Left ventricle myocardium inferior (tissue), 1 donor: Measurements from ENCODE around the gene WDR88. TPM values are rescaled to one million over a fixed set of nuclear protein-coding genes. Genes with fewer than 3 reads are reported as not detected.

ENCODE experiments used
- DNase-seq: peaks from one replicate; pipeline ENCODE4 v3.0.0-alpha.2; 2020
- H3K27ac ChIP-seq: fragments of 200-600 bp; replicated peaks from 2 replicates; pipeline ENCODE4 v1.8.0; 2021
- H3K27me3 ChIP-seq: fragments of 200-600 bp; 2 replicates; pipeline ENCODE4 v1.8.0; 2021; ENCODE audit warnings: low read depth
- H3K36me3 ChIP-seq: fragments of 200-600 bp; 2 replicates; pipeline ENCODE4 v1.8.0; 2021
- H3K4me1 ChIP-seq: fragments of 200-600 bp; 2 replicates; pipeline ENCODE4 v1.8.0; 2021
- H3K4me3 ChIP-seq: fragments of 200-600 bp; 2 replicates; pipeline ENCODE4 v1.8.0; 2021; ENCODE audit warnings: mild to moderate bottlenecking, moderate library complexity
- H3K9me3 ChIP-seq: fragments of 200-600 bp; replicated peaks from 2 replicates; pipeline ENCODE4 v1.8.0; 2021
- intact Hi-C: fragments of 100-400 bp; cut with micrococcal nuclease; formaldehyde crosslinking; loops from one replicate; pipeline ENCODE4 v1.11.0; 2022
- total RNA-seq: library from RNA; stranded (reverse); fragmentation: NEBNext Ultra II Directional; extraction: Animal tissue kit (Norgen Biotek cat#: 25700); gene quantifications from one replicate; pipeline ENCODE4 v1.2.1, GENCODE V29; 2021
- TF ChIP-seq, protein P1 (sequence below): fragments of 200-600 bp; IDR thresholded peaks from 2 replicates; pipeline ENCODE4 v1.8.0; 2021; ENCODE audit warnings: antibody characterized with exemption, mild to moderate bottlenecking, borderline replicate concordance
- donor health status: DM: no; HTN: yes; CAD: no; lungs with severe emphysema.

Gene WDR88
- total RNA-seq, 1 donor from 2014 or later: not detected

DNA sequence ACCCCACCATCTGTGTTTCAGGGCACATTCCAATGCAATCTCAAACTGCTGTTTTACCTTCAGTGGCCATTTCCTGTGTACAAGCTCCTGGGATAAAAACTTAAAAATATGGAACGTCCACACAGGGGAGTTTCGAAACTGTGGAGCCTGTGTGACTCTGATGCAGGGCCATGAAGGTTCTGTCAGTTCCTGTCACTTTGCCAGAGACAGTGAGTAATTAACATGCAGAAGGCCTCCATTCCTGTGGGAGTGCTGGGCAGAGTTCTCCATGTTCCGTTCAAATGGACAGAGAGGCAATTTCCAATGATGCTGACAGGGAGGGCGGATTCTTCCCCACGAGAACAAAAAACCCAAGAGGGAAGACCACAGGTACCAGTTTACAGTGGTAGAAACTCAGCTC, 24.4 kb downstream of the WDR88 start:
- DNase-seq: no peak
- Histone ChIP-seq H3K4me3 (no peak overlapping the region), H3K4me1 (no peaks in the 10 kb centered on the region), H3K9me3 (no peaks in the 10 kb centered on the region), H3K27me3 (no peaks in the 10 kb centered on the region), H3K36me3 (no peaks in the 10 kb centered on the region), H3K27ac (no peak overlapping the region)
- TF ChIP-seq, protein P1, sequence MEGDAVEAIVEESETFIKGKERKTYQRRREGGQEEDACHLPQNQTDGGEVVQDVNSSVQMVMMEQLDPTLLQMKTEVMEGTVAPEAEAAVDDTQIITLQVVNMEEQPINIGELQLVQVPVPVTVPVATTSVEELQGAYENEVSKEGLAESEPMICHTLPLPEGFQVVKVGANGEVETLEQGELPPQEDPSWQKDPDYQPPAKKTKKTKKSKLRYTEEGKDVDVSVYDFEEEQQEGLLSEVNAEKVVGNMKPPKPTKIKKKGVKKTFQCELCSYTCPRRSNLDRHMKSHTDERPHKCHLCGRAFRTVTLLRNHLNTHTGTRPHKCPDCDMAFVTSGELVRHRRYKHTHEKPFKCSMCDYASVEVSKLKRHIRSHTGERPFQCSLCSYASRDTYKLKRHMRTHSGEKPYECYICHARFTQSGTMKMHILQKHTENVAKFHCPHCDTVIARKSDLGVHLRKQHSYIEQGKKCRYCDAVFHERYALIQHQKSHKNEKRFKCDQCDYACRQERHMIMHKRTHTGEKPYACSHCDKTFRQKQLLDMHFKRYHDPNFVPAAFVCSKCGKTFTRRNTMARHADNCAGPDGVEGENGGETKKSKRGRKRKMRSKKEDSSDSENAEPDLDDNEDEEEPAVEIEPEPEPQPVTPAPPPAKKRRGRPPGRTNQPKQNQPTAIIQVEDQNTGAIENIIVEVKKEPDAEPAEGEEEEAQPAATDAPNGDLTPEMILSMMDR: no peak
- intact Hi-C loops: no loop called here

DNA sequence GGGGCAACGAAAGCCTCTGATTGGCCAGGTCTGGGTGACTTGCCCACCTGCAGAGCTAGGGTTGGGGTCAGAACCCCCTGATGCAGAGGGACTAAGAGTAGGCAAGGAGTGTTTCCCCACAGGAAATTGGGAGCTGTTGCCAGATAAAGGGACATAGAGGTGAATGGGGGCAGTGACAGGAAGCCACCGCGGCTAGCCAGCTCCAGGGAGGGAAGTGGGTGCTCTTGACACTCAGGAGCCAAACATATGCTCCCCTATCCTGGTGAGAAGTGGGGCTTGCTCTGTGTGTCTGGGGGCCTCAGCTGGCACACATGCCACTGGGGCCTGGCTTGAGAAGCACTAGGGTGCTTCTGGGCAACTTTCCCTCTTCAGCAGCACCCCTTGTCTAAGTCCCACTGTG, 26.0 kb downstream of the WDR88 start:
- Histone ChIP-seq H3K4me1 (no peaks in the 10 kb centered on the region), H3K27ac (no peak overlapping the region), H3K4me3 (no peak overlapping the region), H3K9me3 (no peaks in the 10 kb centered on the region), H3K36me3 (no peaks in the 10 kb centered on the region), H3K27me3 (no peaks in the 10 kb centered on the region)
- intact Hi-C loops: no loop called here
- no peak for DNase-seq
- TF ChIP-seq, protein P1: no peak

DNA sequence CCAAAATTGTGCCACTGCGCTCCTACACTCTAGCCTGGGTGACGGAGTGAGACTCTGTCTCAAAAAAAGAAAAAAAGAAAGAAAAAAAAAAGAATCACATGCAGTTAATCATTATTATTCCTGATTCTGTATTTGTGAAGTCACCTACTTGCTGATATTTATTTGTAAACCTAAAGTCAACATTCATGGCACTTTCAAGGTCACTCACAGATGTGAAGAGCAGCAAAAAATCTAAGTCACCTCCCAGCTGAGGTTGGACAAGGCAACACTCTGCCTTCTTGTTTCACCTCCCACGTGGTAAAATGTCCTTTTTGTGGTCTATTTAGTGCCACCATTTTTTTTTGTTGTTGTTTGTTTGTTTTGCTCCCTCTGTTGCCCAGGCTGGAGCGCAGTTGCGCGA, 26.5 kb downstream of the WDR88 start:
- no peak for DNase-seq
- H3K4me3 ChIP-seq: no peak overlapping the region
- H3K4me1 ChIP-seq: no peaks in the 10 kb centered on the region
- TF ChIP-seq, protein P1: no peak
- no peak overlapping the region for H3K27ac ChIP-seq
- no peaks in the 10 kb centered on the region for H3K27me3 ChIP-seq
- H3K9me3 ChIP-seq: no peaks in the 10 kb centered on the region
- intact Hi-C loops: no loop called here
- H3K36me3 ChIP-seq: no peaks in the 10 kb centered on the region

DNA sequence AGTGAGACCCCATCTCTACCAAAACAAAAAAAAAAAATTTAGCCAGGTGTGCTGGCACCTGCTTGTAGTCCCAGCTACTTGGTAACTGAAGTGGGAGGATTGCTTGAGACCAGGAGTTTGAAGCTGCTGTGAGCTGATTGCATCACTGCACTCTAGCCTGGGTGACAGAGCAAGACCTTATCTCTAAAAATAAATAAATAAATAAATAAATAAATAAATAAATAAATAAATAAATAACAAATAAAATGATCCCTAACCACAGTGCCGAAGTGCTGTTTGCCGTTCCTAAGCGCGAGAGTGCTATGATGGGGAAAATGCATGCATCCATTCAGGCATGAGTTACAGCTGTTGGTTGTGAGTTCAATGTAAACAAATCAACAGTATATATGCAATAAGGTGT, 27.2 kb downstream of the WDR88 start:
- H3K27ac ChIP-seq: no peak overlapping the region
- no peaks in the 10 kb centered on the region for H3K27me3 ChIP-seq
- no peaks in the 10 kb centered on the region for H3K4me1 ChIP-seq
- no peak overlapping the region for H3K4me3 ChIP-seq
- intact Hi-C loops: no loop called here
- no peak for DNase-seq
- TF ChIP-seq, protein P1: no peak
- no peaks in the 10 kb centered on the region for H3K36me3 ChIP-seq
- no peaks in the 10 kb centered on the region for H3K9me3 ChIP-seq

DNA sequence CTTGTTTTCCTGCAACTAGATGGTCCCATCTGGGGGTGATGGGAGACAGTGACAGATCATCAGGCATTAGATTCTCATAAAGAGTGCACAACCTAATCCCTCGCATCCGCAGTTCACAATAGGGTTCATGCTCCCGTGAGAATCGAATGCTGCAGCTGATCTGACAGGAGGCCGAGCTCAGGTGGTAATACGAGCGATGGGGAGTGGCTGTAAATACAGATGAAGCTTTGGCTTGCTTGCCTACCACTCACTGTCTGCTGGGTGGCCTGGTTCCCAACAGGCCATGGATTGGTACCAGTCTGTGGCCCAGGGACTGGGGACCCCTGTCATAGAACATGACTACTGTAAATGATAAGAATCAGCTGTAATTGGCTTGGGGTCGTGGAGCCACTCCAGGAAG, 28.0 kb downstream of the WDR88 start:
- Histone ChIP-seq H3K27me3 (no peaks in the 10 kb centered on the region), H3K36me3 (no peaks in the 10 kb centered on the region), H3K9me3 (no peaks in the 10 kb centered on the region), H3K27ac (no peak overlapping the region), H3K4me3 (no peak overlapping the region), H3K4me1 (no peaks in the 10 kb centered on the region)
- TF ChIP-seq, protein P1: no peak
- DNase-seq: no peak
- intact Hi-C loops: no loop called here

DNA sequence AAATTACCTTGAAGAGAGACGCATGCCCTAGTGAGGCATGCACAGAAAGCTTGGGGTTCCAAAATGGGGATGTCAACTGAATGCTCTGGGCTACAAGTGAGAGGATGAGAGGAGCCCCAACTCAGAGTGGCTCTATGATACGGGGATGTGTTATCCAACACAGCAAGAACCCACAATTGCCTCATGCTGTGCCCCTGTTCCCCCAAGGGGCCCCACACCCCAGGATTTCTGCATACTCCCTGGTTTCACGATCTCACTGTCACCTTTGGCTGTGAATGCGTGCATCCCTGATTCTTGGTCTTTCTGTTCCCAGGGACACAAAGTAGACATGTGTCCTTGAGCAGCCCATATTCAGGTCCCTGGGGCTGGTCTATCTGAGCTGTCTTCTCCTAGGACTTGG, 29.3 kb downstream of the WDR88 start:
- Histone ChIP-seq H3K4me3 (no peak overlapping the region), H3K27me3 (no peaks in the 10 kb centered on the region), H3K27ac (no peak overlapping the region), H3K4me1 (no peaks in the 10 kb centered on the region), H3K36me3 (no peaks in the 10 kb centered on the region), H3K9me3 (no peaks in the 10 kb centered on the region)
- no peak for DNase-seq
- intact Hi-C loops: no loop called here
- TF ChIP-seq, protein P1: no peak
